SU-DHL-6 (cell line): Measurements from ENCODE around the gene PLXDC2.

ENCODE experiments used
- H2AFZ ChIP-seq: fragments of 200-600 bp; sonication (generic); 2 replicates; pipeline ENCODE4 v1.6.1; 2014; ENCODE audit warnings: low read depth, mild to moderate bottlenecking, moderate library complexity, mixed read lengths, antibody characterized with exemption, low read length; ENCODE audit not compliant: severe bottlenecking
- H3F3A ChIP-seq: fragments of 200-600 bp; shearing (Covaris generic); 2 replicates; pipeline ENCODE4 v1.6.0; 2016; ENCODE audit warnings: antibody characterized with exemption, mild to moderate bottlenecking; ENCODE audit not compliant: insufficient read depth
- H3K27ac ChIP-seq: fragments of 200-600 bp; sonication (generic); 2 replicates; pipeline ENCODE4 v1.5.1; 2016; ENCODE audit warnings: low read depth, mild to moderate bottlenecking, low read length, moderate library complexity, mixed read lengths
- H3K27me3 ChIP-seq: fragments of 200-600 bp; sonication (generic), shearing (Covaris generic); 2 replicates; pipeline ENCODE4 v1.6.0; 2014; ENCODE audit warnings: mild to moderate bottlenecking, low read length
- H3K36me3 ChIP-seq: fragments of 200-600 bp; sonication (generic); 2 replicates; pipeline ENCODE4 v1.6.1; 2014; ENCODE audit warnings: mild to moderate bottlenecking, low read length, mixed read lengths
- H3K4me2 ChIP-seq: fragments of 300-600, 200-600 bp; shearing (Covaris generic), sonication (generic); 2 replicates; pipeline ENCODE4 v1.6.0; 2014; ENCODE audit warnings: low read length, low read depth, mild to moderate bottlenecking; ENCODE audit not compliant: poor library complexity, severe bottlenecking
- H3K4me3 ChIP-seq: fragments of 200-600 bp; sonication (generic); 2 replicates; pipeline ENCODE4 v1.5.1; 2014; ENCODE audit warnings: antibody characterized with exemption, low read length, mild to moderate bottlenecking, mixed read lengths; ENCODE audit not compliant: insufficient read depth, poor library complexity, severe bottlenecking
- H3K79me2 ChIP-seq: fragments of 200-600 bp; sonication (generic); 2 replicates; pipeline ENCODE4 v1.6.1; 2014; ENCODE audit warnings: mild to moderate bottlenecking, low read length, moderate library complexity; ENCODE audit not compliant: insufficient read depth
- H3K9ac ChIP-seq: fragments of 200-600 bp; sonication (generic); 2 replicates; pipeline ENCODE4 v1.7.0; 2014; ENCODE audit warnings: mild to moderate bottlenecking, low read length
- H3K9me2 ChIP-seq: fragments of 200-600 bp; sonication (generic); replicated peaks from 2 replicates; pipeline ENCODE4 v1.6.1; 2014; ENCODE audit warnings: low read length; ENCODE audit not compliant: insufficient read depth
- H3K9me3 ChIP-seq: fragments of 200-600 bp; sonication (generic); 2 replicates; pipeline ENCODE4 v1.6.1; 2014; ENCODE audit warnings: low read length, mixed read lengths; ENCODE audit not compliant: insufficient read depth
- H4K20me1 ChIP-seq: fragments of 200-600 bp; sonication (generic); 2 replicates; pipeline ENCODE4 v1.6.1; 2014; ENCODE audit warnings: low read depth, mild to moderate bottlenecking, antibody characterized with exemption, low read length, moderate library complexity, mixed read lengths
- CTCF ChIP-seq: fragments of 200-600 bp; sonication (generic); IDR thresholded peaks from one replicate; pipeline ENCODE4 v1.5.1; 2017; ENCODE audit warnings: antibody characterized with exemption, mild to moderate bottlenecking, low read length, moderate library complexity; ENCODE audit not compliant: insufficient read depth, poor library complexity, severe bottlenecking
- EZH2phosphoT487 ChIP-seq: fragments of 200-600 bp; sonication (generic), shearing (Covaris generic); conservative IDR thresholded peaks from 2 replicates; pipeline ENCODE4 v1.6.1; 2018; ENCODE audit warnings: mild to moderate bottlenecking, antibody characterized with exemption, low read length, moderate library complexity, mixed read lengths

Gene PLXDC2

GRCh38 chr10:19788902-19789301, 27.3 kb upstream of the PLXDC2 start:
- Histone ChIP-seq H3K79me2 (no peaks in the 10 kb centered on the region), H3K9me3 (no peaks in the 10 kb centered on the region), H3K36me3 (no peaks in the 10 kb centered on the region), H3K27ac (no peak overlapping the region), H2AFZ (no peak overlapping the region), H3K27me3 (no peaks in the 10 kb centered on the region), H4K20me1 (no peaks in the 10 kb centered on the region), H3K4me2 (no peak overlapping the region), H3F3A (no peaks in the 10 kb centered on the region), H3K9ac (no peak overlapping the region), H3K4me3 (no peak overlapping the region), H3K9me2 (no peaks in the 10 kb centered on the region)
- TF ChIP-seq CTCF (no peak), EZH2phosphoT487 (no peak)

GRCh38 chr10:19789607-19790006, 26.6 kb upstream of the PLXDC2 start:
- Histone ChIP-seq H3K27me3 (no peaks in the 10 kb centered on the region), H3F3A (no peaks in the 10 kb centered on the region), H3K27ac (no peak overlapping the region), H2AFZ (no peak overlapping the region), H4K20me1 (no peaks in the 10 kb centered on the region), H3K9me3 (no peaks in the 10 kb centered on the region), H3K9ac (no peak overlapping the region), H3K4me3 (no peak overlapping the region), H3K9me2 (no peaks in the 10 kb centered on the region), H3K79me2 (no peaks in the 10 kb centered on the region), H3K4me2 (no peak overlapping the region), H3K36me3 (no peaks in the 10 kb centered on the region)
- TF ChIP-seq EZH2phosphoT487, result no peak
- no peak for TF ChIP-seq CTCF

GRCh38 chr10:19791032-19791431, 25.2 kb upstream of the PLXDC2 start:
- H3K9ac ChIP-seq, result no peak overlapping the region
- H3K9me3 ChIP-seq, result no peaks in the 10 kb centered on the region
- H3K9me2 ChIP-seq, result no peaks in the 10 kb centered on the region
- H3K4me2 ChIP-seq, result no peak overlapping the region
- no peak overlapping the region for H2AFZ ChIP-seq
- no peaks in the 10 kb centered on the region for H3K79me2 ChIP-seq
- TF ChIP-seq EZH2phosphoT487 (no peak), CTCF (no peak)
- no peak overlapping the region for H3K27ac ChIP-seq
- no peaks in the 10 kb centered on the region for H3K36me3 ChIP-seq
- H4K20me1 ChIP-seq, result no peaks in the 10 kb centered on the region
- H3K4me3 ChIP-seq, result no peak overlapping the region
- H3F3A ChIP-seq, result no peaks in the 10 kb centered on the region
- H3K27me3 ChIP-seq, result no peaks in the 10 kb centered on the region
